ENCODE data around the gene FBLN5.

- TF ChIP-seq CTCF (conservative IDR thresholded peaks at IDR 0.05; ENCODE audit: low read depth, low read length) = no peak
- TF ChIP-seq MXI1 (IDR thresholded peaks at IDR 0.05; ENCODE audit: borderline replicate concordance, low read depth, low read length) = no peak
- no peak for TF ChIP-seq POLR2A (IDR thresholded peaks at IDR 0.05; ENCODE audit: low read depth, low read length)
- TF ChIP-seq MAFK (IDR thresholded peaks at IDR 0.05; ENCODE audit: low read depth, low read length) = no peak
- no peak for TF ChIP-seq RAD21 (IDR thresholded peaks at IDR 0.05; ENCODE audit: low read length)
- TF ChIP-seq USF2 (IDR thresholded peaks at IDR 0.05; ENCODE audit: low read depth, low read length) = no peak
- TF ChIP-seq FOS (IDR thresholded peaks at IDR 0.05; ENCODE audit: low read depth, low read length) = no peak
- no peak for TF ChIP-seq SMC3 (IDR thresholded peaks at IDR 0.05; ENCODE audit: low read depth, low read length)
Observed at GRCh38 chr14:91945751-91946621, 1.5 kb downstream of the FBLN5 start.

All from IMR-90 (cell line).